ENCODE measurements around the gene GRIN2B. TPM values are rescaled to one million over a fixed set of nuclear protein-coding genes. Genes with fewer than 3 reads are reported as not detected.

Gene GRIN2B
- total and polyA plus RNA-seq, 7 donors = under 0.01 TPM; not detected in 6

DNA sequence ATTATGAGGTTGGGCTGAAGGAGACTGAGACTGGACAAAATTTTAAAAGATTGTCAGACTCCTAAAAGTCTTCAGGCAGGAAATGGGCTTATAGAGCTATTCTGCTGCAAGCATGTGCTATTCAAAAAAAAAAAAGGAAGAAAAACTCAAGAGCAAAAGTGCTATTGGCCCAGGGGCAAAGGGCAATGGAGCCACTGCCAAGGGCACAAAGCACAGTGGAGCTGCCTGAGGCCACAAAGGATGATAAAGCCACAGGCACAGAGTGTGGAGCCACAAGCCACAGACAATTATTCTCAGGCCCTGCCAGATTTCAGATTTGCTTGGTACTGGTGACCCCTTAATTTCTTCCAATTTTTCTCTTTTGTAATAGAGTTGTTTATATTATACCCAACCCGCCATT is 29.6 kb upstream of the GRIN2B start:
- no peak for ATAC-seq
- Histone ChIP-seq H3K27me3 (ENCODE audit: insufficient read depth in 3 of 3, low read length in 2 of 3) (no peaks in the 10 kb centered on the region), H3K9me3 (no peaks in the 10 kb centered on the region), H3K27ac (no peak overlapping the region), H3K4me3 (no peak overlapping the region), H3K36me3 (ENCODE audit: insufficient read depth in 1 of 2, low read depth in 1 of 2) (no peaks in the 10 kb centered on the region), H3K4me1 (no peaks in the 10 kb centered on the region)
- DNase-seq = no peak
- intact Hi-C loops (cut with DNase I) = no loop called here
- WGBS, 3 donors = 88 to 100% (median 90%) methylated on average over 1 of the region's 1 CpG
- TF ChIP-seq, protein P1, sequence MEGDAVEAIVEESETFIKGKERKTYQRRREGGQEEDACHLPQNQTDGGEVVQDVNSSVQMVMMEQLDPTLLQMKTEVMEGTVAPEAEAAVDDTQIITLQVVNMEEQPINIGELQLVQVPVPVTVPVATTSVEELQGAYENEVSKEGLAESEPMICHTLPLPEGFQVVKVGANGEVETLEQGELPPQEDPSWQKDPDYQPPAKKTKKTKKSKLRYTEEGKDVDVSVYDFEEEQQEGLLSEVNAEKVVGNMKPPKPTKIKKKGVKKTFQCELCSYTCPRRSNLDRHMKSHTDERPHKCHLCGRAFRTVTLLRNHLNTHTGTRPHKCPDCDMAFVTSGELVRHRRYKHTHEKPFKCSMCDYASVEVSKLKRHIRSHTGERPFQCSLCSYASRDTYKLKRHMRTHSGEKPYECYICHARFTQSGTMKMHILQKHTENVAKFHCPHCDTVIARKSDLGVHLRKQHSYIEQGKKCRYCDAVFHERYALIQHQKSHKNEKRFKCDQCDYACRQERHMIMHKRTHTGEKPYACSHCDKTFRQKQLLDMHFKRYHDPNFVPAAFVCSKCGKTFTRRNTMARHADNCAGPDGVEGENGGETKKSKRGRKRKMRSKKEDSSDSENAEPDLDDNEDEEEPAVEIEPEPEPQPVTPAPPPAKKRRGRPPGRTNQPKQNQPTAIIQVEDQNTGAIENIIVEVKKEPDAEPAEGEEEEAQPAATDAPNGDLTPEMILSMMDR (IDR thresholded peaks at IDR 0.05) = no peak

DNA sequence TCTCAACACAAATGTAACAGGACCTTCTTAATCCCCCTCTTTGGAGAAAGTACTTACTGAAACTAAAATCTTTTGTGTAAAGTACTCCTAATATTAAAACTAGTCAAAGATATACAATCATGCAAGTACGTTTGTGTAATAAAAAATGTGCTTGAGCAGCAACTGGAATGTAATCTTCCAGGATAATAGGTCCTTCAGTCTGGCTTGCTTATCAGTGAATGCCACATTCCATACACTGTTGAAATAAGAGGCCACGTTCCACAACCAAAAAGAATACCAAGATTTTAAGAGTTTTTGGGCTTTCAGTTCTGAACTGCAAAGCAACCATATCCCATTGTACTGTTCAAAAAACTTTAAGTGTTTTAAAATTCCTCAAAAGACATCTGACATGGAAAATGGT is 26.2 kb upstream of the GRIN2B start:
- ATAC-seq = no peak
- H3K36me3 ChIP-seq (ENCODE audit: insufficient read depth in 1 of 2, low read depth in 1 of 2) = no peaks in the 10 kb centered on the region
- no peak overlapping the region for H3K27ac ChIP-seq
- 37 to 48% (median 48%) methylated on average over 2 of the region's 2 CpGs for WGBS, 3 donors
- intact Hi-C loops (cut with DNase I) = no loop called here
- TF ChIP-seq, protein P1 (IDR thresholded peaks at IDR 0.05) = no peak
- no peaks in the 10 kb centered on the region for H3K27me3 ChIP-seq (ENCODE audit: insufficient read depth in 3 of 3, low read length in 2 of 3)
- no peaks in the 10 kb centered on the region for H3K4me1 ChIP-seq
- H3K4me3 ChIP-seq = no peak overlapping the region
- H3K9me3 ChIP-seq = no peaks in the 10 kb centered on the region
- DNase-seq = no peak

DNA sequence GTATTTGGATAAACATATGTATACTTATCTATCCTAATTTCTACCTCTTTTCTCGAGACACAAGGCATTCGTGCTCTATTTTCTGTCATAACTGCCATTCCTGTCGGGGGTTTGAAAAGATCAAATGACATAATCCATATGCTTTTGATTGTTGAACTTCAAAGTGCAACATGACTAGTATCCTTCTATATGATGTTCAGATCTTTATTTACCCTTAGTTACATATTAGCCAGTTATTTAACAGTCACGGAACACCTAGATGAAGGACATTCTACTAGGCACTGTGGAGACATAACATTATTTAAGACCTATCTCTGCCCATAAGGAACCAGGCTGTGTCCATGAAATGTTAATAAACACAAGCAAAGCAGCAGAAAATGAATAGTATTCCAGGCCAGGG is 11.2 kb upstream of the GRIN2B start:
- TF ChIP-seq, protein P1 (IDR thresholded peaks at IDR 0.05) = no peak
- no peak for DNase-seq
- WGBS, 3 donors = 84 to 92% (median 90%) methylated on average over 4 of the region's 4 CpGs
- H3K27ac ChIP-seq = no peak overlapping the region
- no peaks in the 10 kb centered on the region for H3K36me3 ChIP-seq (ENCODE audit: insufficient read depth in 1 of 2, low read depth in 1 of 2)
- H3K4me3 ChIP-seq = no peak overlapping the region
- no peaks in the 10 kb centered on the region for H3K27me3 ChIP-seq (ENCODE audit: insufficient read depth in 3 of 3, low read length in 2 of 3)
- no peak for ATAC-seq
- intact Hi-C loops (cut with DNase I) = no loop called here
- H3K9me3 ChIP-seq = no peaks in the 10 kb centered on the region
- no peaks in the 10 kb centered on the region for H3K4me1 ChIP-seq

DNA sequence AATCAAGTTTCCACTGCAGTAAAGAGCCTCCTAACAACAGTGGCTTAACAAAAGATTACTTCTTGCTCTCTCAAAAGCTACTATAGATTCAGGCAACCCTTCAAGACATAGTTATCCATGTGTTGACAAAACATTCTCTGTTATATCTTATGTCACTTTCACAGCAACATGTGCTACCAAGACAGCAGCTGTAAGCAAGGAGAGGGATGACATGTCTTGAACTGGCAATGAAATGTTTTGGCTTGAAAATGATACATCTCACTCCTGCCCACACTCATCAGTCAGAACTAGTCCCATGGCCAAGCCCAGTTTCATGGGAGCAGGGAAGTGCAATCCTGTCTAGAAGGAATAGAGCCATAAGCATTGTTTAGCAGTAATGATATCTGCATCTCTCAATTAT is 10.7 kb upstream of the GRIN2B start:
- H3K4me1 ChIP-seq = no peaks in the 10 kb centered on the region
- H3K9me3 ChIP-seq = no peaks in the 10 kb centered on the region
- no peaks in the 10 kb centered on the region for H3K36me3 ChIP-seq (ENCODE audit: insufficient read depth in 1 of 2, low read depth in 1 of 2)
- ATAC-seq (no peak), DNase-seq (no peak)
- no peaks in the 10 kb centered on the region for H3K27me3 ChIP-seq (ENCODE audit: insufficient read depth in 3 of 3, low read length in 2 of 3)
- TF ChIP-seq, protein P1 (IDR thresholded peaks at IDR 0.05) = no peak
- intact Hi-C loops (cut with DNase I) = no loop called here
- no peak overlapping the region for H3K4me3 ChIP-seq
- no peak overlapping the region for H3K27ac ChIP-seq

DNA sequence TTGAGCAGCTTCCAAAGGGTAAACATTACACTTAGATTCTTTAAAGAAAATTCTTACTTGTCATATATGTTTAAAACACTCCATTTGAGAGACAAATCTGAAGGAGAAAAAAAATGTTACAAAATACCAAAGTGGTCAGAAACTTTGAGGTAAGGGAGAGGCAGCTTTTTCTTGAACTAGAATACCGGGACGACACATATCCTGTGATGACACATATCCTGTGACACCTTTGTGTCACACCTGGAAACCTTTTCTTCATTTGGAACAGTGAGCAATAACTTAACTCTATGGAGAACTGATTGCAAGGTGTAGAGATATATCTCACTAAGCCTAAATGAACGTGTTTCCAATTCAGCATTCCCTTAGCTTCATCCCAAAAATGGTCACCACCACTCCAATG is 4.6 kb upstream of the GRIN2B start:
- H3K27me3 ChIP-seq (ENCODE audit: insufficient read depth in 3 of 3, low read length in 2 of 3) = peaks cover 3 to 25% (median 9%) of the 10 kb centered on the region in 3 donors
- intact Hi-C loops (cut with DNase I) = no loop called here
- no peaks in the 10 kb centered on the region for H3K9me3 ChIP-seq
- H3K36me3 ChIP-seq (ENCODE audit: insufficient read depth in 1 of 2, low read depth in 1 of 2) = no peaks in the 10 kb centered on the region
- no peak overlapping the region for H3K27ac ChIP-seq
- ATAC-seq = no peak
- H3K4me1 ChIP-seq = no peaks in the 10 kb centered on the region
- H3K4me3 ChIP-seq = no peak overlapping the region
- no peak for DNase-seq
- 73 to 74% (median 73%) methylated on average over 3 of the region's 3 CpGs for WGBS, 3 donors
- TF ChIP-seq, protein P1 (IDR thresholded peaks at IDR 0.05) = no peak
